GM21360 (cell line): ENCODE measurements around the gene GATAD2B.
A peak's percentile ranks its signal among the peaks of the same experiment; 100 is the strongest.

Source experiments
- ATAC-seq: cut with Tn5 transposase; IDR thresholded peaks from one replicate; pipeline ENCODE4 v1.9.1; 2021; ENCODE audit warnings: mild to moderate bottlenecking, moderate library complexity; ENCODE audit not compliant: unreplicated experiment

GATAD2B gene

DNA sequence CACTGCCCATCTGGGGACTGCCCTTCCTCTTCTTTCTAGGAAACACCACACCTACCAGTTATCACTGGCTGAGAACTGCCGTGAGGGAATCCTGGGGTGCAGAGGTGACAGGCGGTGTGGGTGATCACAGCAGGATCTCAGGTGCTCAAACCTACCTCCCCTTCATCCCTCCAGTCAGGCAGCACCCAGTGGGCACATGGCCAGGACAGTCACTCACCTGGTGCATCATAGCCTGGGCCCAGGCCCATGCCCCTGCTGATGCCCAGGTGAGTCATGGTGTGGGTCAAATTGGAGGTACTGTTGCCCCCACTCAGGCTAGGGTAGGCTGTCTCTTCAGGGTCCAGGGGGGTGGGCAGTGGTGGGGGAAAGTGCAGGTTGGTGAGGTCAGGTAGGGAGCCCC is 29.0 kb upstream of the GATAD2B start:
- ATAC-seq = no peak

DNA sequence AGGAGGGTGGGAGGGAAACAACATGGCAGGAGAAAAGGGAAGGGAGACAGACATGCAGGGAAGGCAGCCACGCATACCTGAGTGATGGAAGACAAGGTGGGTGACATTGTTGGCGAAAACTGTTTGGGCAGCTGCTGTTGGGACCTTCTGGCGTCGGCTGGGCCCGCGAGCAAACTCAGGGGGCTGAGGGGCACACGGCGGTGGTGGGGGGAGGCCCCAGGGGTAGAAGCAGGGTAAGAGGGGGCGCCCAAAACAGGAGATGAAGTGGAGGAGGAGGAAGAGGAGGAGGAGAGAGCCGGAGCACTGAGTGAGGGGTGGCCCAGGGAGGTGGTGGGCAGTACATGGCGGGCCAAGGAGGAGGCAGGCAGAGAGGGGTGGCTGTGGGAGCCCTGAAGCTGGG is 28.4 kb upstream of the GATAD2B start:
- no peak for ATAC-seq

DNA sequence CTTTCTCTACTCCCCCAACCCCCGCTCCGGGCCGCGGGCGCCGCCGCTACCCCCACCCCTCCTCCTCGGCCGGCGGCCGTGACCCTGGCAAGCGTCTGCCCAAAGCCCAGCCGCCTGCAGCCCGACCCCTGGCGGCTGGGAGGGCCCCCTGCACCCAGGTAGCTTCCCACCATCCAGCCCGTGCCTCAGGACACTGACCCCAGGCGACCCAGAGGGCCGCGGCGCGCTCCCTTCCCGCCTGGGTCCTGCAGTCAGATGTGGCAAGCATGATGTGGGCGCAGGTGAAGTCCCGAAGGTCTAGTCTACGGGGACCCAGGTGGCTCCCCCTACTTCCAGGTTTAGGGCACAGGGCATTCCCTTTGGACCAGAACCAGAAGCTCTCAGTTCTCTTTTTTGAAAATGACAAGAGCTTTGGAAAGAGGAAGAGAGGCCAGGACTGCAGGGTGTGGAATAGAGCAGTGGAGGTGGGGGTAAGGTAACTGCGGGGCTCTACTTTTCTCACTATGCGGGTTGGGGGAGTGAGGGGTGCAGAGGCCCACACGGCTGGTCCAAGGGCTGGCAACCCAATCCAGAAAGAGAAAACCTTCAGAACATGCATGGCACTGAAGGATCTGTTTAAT is 24.0 kb upstream of the GATAD2B start, which contains the start of gene DENND4B:
Gene DENND4B (minus strand): TSS at position 97 of the 620 bp plus-strand sequence. CDS start 2,344 bp downstream, outside the sequence.
- ATAC-seq = peak; percentile 54

DNA sequence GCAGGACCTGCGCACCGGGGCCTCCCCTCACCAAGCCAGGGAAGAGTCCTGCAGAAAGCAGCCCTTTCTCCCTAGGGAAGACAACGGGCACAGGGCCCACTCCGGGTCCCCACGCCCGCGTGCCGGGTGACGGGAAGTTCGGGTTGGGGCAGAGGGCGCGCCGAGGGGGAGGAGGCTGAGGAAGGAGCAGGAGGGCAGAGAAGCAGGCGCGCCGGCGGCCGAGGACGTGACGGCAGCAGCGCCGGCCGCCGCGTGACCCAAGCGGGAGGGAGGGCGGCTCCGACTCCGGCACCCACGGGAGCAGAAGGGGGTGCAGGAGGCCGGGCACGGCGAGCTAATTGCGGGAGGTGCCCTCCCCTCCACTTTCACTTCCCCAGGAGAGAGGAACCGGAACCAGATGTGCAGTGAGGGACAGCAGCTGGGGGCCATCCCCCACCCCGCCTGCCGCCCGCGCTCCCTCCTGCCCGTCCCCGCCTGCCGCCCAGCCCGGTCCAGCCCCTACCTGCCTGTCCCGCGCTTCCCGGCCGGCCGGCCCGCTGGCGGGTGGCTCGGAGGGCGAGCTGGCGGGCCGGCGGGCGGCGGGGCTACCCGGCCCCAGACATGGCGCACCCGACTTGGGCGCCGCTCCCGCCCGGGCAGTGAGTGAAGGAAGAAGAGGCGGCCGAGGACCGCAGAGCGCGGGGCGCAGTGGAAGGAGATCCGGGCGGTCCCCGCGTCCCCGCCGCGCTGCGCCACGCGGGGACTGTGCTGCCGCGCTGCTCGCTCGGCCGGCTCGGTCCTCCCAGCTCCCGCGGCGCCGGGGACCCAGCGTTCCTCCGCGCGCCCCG is 23.2 kb upstream of the GATAD2B start:
- ATAC-seq = peak; percentile 56

DNA sequence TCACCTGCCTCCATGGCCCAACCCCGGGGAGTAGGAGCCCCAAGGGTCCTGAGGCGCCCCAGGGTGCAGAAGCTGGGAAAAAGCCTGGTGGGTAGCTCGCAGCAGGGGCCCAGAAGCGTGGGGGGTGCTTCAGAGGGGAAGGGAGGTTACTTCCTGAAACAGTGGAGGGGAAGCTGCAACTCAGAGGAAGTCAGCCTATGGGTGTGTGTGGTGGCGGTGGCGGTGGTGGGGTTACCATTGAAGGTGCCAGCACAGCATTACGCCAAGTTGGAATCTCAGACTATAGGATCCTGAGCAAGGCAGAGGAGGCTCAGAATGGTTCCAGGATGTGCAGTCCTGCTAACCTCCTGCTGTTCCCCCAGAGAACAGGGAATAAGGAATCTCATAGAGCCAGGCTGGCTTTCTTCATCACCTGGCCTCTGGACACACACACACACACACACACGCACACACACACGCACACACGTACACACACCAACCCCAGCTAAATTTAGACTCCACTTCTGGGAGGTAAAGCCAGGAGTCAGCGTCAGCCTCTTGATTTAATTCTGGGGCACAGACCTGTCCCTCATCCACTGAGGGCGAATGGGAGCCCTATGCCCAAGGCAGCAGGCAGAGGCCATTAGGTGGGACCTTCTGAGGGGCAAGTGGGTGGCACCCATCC is 22.5 kb upstream of the GATAD2B start:
- peak; percentile 1 for ATAC-seq

DNA sequence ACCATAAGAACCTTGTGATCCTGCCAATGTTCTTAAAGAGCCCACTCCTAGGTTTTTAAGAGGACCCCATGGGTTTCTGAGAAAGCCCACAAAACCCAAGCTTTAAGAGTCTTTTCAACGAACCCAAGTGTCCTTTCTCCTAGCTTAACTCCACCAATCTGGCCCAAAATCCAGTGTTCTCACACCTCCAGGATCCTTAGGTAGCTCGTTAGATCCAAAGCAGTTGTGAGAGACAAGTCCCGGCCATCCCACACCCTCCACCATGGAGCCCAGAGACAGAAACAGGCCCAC is 22.0 kb upstream of the GATAD2B start:
- ATAC-seq = no peak

DNA sequence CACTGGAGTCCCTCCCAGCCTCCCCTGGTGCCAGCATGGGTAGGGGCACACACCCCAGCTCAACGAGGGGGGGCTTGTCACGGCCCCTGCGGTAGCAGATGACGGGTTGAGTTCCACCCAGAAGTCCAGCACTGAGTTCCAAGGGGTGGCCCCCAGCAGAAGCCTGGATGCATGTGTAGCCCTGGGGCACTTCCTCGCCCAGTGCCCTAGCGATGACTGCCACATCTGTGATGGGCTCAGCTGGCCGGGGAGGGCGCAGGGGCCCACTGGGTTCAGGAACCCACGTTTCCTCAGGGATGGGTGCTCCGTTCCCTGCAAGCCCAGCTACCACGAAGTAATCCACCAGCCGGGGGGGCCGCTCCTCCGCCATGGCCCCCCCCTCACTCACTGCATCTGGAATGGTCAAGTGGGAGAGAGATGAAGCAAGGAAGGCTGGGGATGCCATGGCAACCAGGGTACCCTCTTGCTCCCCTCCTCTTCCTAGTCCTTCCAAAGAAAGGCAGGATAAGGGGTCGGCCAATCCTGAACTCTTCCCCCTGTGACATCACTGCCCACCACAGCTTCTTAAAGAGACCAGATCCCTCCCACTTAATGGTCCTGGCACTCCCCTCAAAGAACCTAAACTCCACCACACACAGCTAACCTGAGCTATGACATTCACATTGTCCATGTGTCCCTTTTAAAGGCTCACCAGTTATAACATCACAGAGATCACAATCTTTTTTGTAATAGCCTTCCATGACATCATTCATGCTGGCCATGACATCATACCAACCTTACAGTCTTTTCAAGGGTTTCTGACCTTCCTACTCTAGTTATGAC is 21.4 kb upstream of the GATAD2B start:
- ATAC-seq = no peak

DNA sequence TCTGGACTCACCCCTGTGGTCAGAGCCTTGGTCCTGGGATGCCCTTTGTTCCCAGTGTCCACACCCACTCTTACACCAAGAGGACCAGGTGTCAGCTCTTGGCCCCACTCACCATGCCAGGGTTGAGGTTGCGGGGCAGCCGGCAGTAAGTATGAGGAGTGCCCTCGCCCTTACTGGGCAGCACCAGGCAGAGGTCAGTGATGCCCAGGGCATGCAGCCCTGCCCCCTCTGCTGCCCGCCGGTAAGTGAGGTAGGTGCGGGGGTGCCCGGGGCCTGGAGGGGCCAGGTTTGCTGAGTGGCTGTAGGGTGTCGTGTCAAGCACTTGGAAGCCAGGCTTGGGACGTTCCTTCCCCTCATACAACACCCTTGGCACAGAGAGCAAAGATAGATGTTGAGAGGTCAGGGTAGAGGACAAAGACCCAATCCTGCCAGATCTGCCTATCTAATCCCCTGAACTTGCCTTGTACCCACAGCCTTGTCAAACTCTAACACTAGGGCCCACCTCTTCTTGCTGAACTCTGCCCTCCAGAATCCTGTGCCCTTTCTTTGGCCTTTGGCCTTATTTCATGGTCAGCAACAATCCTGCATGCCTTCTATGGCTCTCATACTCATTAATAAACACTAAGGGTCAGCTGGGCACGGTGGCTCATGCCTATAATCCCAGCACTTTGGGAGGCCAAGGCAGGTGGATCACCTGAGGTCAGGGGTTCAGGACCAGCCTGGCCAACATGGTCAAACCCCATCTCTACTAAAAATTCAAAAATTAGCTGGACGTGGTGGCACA is 20.2 kb upstream of the GATAD2B start:
- no peak for ATAC-seq

DNA sequence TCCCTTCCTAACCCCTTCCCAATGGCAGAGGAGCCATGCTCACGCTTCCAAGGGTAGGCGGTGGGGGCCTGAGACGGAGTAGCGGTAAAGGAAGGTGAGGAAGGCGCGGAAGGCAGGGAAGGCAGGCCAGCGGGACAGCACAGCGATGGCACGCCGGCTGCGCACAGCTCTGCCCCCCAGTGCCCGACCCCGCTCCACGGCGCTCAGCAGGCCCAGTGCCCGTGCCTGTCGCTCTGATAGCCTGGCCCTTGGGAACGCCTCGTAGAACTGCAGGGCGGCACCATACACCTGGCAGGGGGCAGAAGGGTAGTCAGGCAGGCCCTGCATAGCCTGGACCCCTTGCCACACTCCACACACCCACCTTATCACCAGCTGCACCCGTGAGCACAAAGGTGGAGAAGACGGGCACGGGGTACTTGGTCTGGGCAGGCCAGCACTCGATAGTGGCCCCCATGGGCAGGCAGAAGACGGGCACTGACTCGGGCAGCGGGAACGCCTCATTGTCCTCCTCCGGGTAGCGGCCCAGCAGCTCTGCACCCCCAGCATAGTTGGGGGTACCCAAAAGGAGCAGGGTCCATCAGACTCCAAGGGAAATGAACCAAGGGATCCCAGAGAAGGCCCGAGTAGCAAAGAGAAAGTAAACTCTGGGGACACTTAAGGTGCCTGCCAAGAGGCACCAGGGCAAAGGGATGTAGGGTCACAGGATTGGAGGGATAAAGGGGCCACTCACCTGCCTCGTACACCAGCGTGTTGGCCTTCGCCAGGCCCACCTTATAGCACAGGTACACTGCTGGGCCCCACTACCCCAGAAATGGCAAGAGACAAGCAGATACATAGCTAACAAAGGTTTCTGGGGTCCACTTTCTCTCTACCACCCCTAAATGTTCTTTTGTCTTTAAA is 19.3 kb upstream of the GATAD2B start:
- ATAC-seq = no peak

DNA sequence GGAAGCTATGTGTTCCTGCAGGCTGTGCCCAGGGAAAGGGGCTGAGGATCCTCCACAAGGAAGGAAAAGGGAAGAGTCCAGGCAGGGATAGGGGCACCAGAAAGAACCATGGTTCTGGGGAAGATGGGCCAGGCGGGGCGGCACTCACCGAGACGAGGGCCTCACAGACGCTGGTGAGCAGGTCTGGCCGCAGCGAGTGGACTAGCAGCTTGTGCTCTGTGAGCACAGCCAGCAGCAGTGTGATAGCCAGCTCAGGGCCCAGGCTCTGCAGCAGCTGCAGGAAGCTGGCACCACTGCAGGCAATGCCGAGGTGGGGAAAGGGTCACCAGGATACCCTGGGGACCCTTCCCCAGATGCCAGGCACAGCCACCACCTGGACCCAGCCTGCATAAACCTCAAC is 18.0 kb upstream of the GATAD2B start:
- ATAC-seq = no peak

DNA sequence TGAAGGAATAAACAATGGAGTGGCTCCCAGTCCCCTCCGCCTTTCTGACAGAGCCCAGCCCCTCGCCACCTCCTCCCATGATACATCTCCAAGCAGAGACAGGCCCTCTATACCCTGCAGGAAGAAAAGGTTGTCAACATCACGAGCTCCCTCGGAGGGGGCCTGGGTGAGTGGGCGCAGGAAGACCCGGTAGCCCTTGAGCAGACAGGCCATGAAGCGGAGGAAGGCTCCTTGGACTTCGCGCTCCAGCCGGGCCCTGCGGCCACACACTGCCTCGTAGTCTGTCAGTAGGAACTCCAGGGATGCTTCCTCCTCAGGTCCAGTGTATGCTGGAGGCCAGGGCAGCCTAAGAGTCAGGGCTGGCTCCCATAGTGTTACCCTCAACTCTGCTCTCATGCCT is 16.7 kb upstream of the GATAD2B start:
- no peak for ATAC-seq

DNA sequence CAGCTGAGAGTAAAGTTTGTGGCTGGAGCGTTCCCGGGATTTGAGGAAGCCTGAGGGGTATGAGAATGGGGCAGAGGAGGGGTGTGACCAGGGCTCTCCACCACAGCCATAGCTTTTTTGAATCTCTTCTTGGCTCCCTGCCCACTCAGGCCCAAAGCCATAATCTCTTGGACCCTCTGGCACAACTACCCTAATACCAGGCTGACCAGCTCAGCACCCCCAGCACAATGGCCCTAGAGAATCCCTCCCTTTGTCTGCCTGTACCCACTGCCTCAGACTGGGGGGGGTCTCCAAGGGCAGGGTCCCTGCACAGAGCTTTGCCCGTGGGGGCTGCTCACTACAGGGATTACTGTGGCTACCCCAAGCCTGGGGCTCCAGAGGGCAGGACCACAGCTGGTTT is 16.2 kb upstream of the GATAD2B start:
- ATAC-seq = no peak

DNA sequence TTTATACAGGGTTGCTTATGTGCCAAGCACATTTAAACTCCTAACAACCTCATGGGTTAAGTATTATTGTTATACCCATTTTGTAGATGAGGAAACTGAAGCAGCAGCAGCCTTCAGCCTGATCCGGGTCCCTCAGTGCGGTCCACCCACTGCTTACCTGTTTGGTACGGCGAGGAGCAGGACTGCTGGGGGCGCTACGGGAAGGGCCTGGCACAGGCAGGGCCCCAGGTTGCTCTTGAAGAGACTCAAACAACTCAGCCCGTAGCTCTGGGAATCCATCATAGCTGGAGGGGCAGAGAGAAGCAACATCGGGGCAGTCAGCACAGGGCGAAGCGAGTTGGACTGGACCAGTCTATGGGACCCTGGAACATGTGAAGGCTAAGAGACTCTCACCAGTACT is 14.6 kb upstream of the GATAD2B start:
- no peak for ATAC-seq

DNA sequence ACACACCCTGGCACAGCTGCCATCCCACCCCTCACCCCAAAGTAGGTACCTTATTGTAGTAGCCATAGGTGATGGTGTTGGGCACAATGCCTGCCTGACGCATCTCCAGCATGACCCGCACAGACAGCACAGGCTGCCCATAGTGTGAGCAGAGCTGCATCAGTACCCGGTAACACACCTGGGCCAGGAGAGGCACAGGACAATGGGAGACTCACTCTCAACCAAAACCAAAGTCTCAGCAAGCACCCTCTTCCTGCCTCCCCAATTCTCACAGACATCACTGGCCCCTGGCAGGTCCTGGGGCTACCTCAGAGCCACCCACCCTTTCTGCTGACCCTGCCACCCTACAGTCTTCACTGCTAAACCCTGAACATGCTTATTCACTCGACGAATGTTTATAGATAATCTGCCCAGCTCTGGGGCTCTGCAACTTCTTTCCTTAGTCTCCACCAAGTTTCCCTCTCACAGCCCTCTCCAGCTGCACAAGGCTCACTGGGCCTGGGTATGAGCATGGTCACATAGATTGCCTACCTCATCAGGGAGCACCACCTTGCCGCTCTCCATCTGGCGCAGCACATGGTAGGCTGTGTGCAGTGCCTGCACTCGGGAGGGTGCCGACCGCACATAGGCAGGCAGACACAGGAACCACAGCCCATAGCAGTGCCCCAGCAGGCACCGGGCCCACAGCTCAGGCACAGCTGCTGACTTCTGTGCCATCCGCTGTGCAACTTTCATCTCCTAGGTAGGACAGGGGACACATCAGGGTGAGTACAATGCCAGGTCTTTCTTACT is 13.4 kb upstream of the GATAD2B start:
- no peak for ATAC-seq

DNA sequence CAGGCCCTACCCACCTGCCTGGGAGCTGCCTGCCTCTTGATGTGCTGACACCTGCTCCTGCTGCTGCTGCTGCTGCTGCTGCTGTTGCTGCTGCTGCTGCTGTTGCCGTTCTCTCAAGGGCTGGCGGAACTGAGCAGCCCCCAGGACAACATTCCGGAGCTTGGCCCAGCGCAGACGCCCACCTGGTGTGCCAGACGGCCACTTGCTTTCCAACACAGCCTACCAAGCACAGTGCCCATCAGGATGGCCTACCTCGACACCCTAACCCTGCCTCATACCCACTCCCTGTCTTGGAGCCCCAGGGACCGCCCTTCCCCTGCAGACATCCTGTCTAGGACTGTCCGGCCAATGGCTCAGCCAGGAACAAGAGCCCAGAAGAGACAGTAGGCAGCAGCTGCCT is 12.0 kb upstream of the GATAD2B start:
- no peak for ATAC-seq

DNA sequence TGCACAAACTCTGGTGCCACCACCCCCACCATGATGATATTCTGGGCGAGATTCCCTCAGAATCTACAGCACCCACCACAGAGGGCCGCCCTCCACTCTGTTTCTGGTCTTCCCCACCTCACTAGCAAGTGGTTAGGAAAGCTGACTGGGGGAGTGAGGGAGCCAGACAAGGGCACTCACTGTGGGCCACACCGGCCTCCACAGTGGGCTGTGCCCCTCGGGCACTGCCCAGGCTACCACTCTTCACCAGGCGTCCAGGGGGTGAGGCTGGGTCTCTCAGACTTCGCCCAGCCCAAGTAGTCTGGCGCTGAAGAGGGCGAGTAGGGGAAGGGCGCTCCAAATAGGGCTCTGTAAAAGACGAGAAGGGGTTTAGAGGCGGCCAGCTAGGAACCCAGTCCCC is 11.2 kb upstream of the GATAD2B start:
- ATAC-seq = no peak

DNA sequence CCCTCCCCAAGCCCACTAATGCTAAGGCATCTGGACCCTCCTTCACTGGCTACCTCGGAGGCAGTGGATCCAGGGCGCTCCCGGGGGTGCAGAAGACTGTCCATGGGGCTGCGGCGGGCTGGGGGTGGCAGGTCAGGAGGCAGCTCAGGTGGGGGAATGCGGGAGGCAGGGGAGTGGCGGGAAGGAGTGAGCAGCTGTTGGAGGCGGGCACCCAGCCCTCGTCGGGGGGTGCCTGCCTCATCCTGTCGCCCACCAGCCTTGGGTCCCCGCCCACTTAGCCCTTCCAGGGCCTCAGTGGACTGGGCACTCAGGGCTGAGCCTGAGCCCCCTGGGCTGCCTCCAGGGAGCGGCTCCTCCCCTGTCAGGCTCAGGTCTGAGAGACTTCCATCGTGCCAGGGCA is 10.7 kb upstream of the GATAD2B start:
- ATAC-seq = no peak
